OCI-LY1 (cell line): ENCODE results near the gene PCP4L1.
"Not testable (repeated sequence)": the region's sequence is repeated elsewhere in the genome, so short reads cannot be mapped to it uniquely, and the experiment has no call there.

Source experiments
- H2AFZ ChIP-seq: fragments of 200-600 bp; sonication (generic), shearing (Covaris generic); 2 replicates; pipeline ENCODE4 v1.6.0; 2014; ENCODE audit warnings: antibody characterized with exemption, mild to moderate bottlenecking, low read length
- H3F3A ChIP-seq: fragments of 200-600 bp; sonication (generic), shearing (Covaris generic); 2 replicates; pipeline ENCODE4 v1.6.0; 2014; ENCODE audit warnings: mild to moderate bottlenecking, antibody characterized with exemption, low read length, moderate library complexity; ENCODE audit not compliant: insufficient read depth
- H3K27ac ChIP-seq: fragments of 200-600 bp; sonication (generic); 2 replicates; pipeline ENCODE4 v1.5.1; 2014; ENCODE audit warnings: low read length, mixed run types, mild to moderate bottlenecking, low read depth; ENCODE audit not compliant: poor library complexity, severe bottlenecking
- H3K27me3 ChIP-seq: fragments of 200-600 bp; sonication (generic); 2 replicates; pipeline ENCODE4 v1.6.0; 2014; ENCODE audit warnings: antibody characterized with exemption, mild to moderate bottlenecking, low read length, moderate library complexity; ENCODE audit not compliant: insufficient read depth
- H3K36me3 ChIP-seq: fragments of 200-600 bp; sonication (generic); 2 replicates; pipeline ENCODE4 v1.6.1; 2014; ENCODE audit warnings: mild to moderate bottlenecking, antibody characterized with exemption, low read length, moderate library complexity, mixed read lengths; ENCODE audit not compliant: insufficient read depth
- H3K4me1 ChIP-seq: fragments of 200-600 bp; sonication (generic); 2 replicates; pipeline ENCODE4 v1.5.1; 2014; ENCODE audit warnings: mild to moderate bottlenecking, low read length, moderate library complexity; ENCODE audit not compliant: insufficient read depth, severe bottlenecking
- H3K4me2 ChIP-seq: fragments of 200-600 bp; sonication (generic), shearing (Covaris generic); 2 replicates; pipeline ENCODE4 v1.6.1; 2014; ENCODE audit warnings: low read length
- H3K4me3 ChIP-seq: fragments of 200-600 bp; sonication (generic); 2 replicates; pipeline ENCODE4 v1.5.1; 2014; ENCODE audit warnings: low read length, low read depth, mild to moderate bottlenecking, mixed read lengths; ENCODE audit not compliant: poor library complexity, severe bottlenecking
- H3K79me2 ChIP-seq: fragments of 200-600 bp; shearing (Covaris generic); 2 replicates; pipeline ENCODE4 v1.6.1; 2016; ENCODE audit warnings: mixed run types, low read length, mixed read lengths; ENCODE audit not compliant: insufficient read depth
- H3K9ac ChIP-seq: fragments of 200-600 bp; sonication (generic), shearing (Covaris generic); 2 replicates; pipeline ENCODE4 v1.6.1; 2014; ENCODE audit warnings: mild to moderate bottlenecking, low read length, mixed read lengths
- H3K9me2 ChIP-seq: fragments of 200-600 bp; sonication (generic), shearing (Covaris generic); 2 replicates; pipeline ENCODE4 v1.6.1; 2014; ENCODE audit warnings: low read depth, mild to moderate bottlenecking, low read length, mixed read lengths
- H3K9me3 ChIP-seq: fragments of 200-600 bp; shearing (Covaris generic); 2 replicates; pipeline ENCODE4 v1.6.1; 2014; ENCODE audit warnings: low read length, mixed read lengths
- H4K20me1 ChIP-seq: fragments of 200-600 bp; sonication (generic), shearing (Covaris generic); 2 replicates; pipeline ENCODE4 v1.6.0; 2016; ENCODE audit warnings: mild to moderate bottlenecking, low read length; ENCODE audit not compliant: insufficient read depth
- CTCF ChIP-seq: fragments of 200-600 bp; sonication (generic), shearing (Covaris generic); IDR thresholded peaks from 2 replicates; pipeline ENCODE4 v1.5.1; 2017; ENCODE audit warnings: mild to moderate bottlenecking, antibody characterized with exemption, low read length, moderate library complexity, mixed read lengths
- EZH2 ChIP-seq: fragments of 200-600 bp; sonication (generic), shearing (Covaris generic); IDR thresholded peaks from 2 replicates; pipeline ENCODE4 v1.8.0; 2017; ENCODE audit warnings: borderline replicate concordance, mixed run types, mild to moderate bottlenecking, antibody characterized with exemption, low read length, moderate library complexity, mixed read lengths

Gene PCP4L1

GRCh38 chr1:161313554-161314200 lies 55.1 kb downstream of the PCP4L1 start:
- Histone ChIP-seq H2AFZ (peak overlapping the region; percentile 80), H3K4me2 (peak overlapping the region; percentile 97), H3K36me3 (no peaks in the 10 kb centered on the region), H3K27ac (no peak overlapping the region), H3K9ac (peak overlapping the region; percentile 89), H3K4me3 (peak overlapping the region; percentile 90), H3K27me3 (no peaks in the 10 kb centered on the region), H4K20me1 (no peaks in the 10 kb centered on the region), H3K79me2 (peaks cover 14% of the 10 kb centered on the region), H3K4me1 (peaks cover 26% of the 10 kb centered on the region), H3K9me2 (no peaks in the 10 kb centered on the region), H3K9me3 (no peaks in the 10 kb centered on the region), H3F3A (no peaks in the 10 kb centered on the region)
- TF ChIP-seq CTCF: no peak
- TF ChIP-seq EZH2: no peak

- Histone ChIP-seq H3K79me2 (peaks cover 14% of the 10 kb centered on the region), H3K27ac (peak within 1 kb of the TSS; percentile 62), H4K20me1 (no peaks in the 10 kb centered on the region), H3K9me3 (no peaks in the 10 kb centered on the region), H3K4me2 (peak within 1 kb of the TSS; percentile 97), H3K4me1 (peaks cover 26% of the 10 kb centered on the region), H3K27me3 (no peaks in the 10 kb centered on the region), H3K4me3 (peak within 1 kb of the TSS; percentile 90), H3K36me3 (no peaks in the 10 kb centered on the region), H2AFZ (peak within 1 kb of the TSS; percentile 80), H3K9me2 (no peaks in the 10 kb centered on the region), H3K9ac (peak within 1 kb of the TSS; percentile 89), H3F3A (no peaks in the 10 kb centered on the region)
- TF ChIP-seq CTCF (peak; percentile 45; the same call in 1 of the 2 replicates), EZH2 (no peak)
Measured at GRCh38 chr1:161314201-161314981, 55.8 kb downstream of the PCP4L1 start, which contains the start of gene SDHC. TSS of gene SDHC (plus strand) at chr1:161314381. CDS start at chr1:161314406, 25 bp downstream.

- H3K27ac ChIP-seq, H3K9me2 ChIP-seq, H3K9ac ChIP-seq, H3K36me3 ChIP-seq, H3K4me2 ChIP-seq, H4K20me1 ChIP-seq, H3F3A ChIP-seq, H3K27me3 ChIP-seq, H2AFZ ChIP-seq, H3K9me3 ChIP-seq, H3K4me3 ChIP-seq: not testable (repeated sequence)
- Histone ChIP-seq H3K79me2 (peaks cover 14% of the 10 kb centered on the region), H3K4me1 (peaks cover 26% of the 10 kb centered on the region)
Measured at GRCh38 chr1:161315841-161316674, 57.5 kb downstream of the PCP4L1 start.
